NCI-H510A (cell line): ENCODE data around the gene DPY30.
"Not testable (repeated sequence)": the region's sequence is repeated elsewhere in the genome, so short reads cannot be mapped to it uniquely, and the experiment has no call there.

Source experiments
- DNase-seq: peaks from one replicate; lab custom pipeline; 2025; lab: John Stamatoyannopoulos, UW

The DPY30 gene

DNA sequence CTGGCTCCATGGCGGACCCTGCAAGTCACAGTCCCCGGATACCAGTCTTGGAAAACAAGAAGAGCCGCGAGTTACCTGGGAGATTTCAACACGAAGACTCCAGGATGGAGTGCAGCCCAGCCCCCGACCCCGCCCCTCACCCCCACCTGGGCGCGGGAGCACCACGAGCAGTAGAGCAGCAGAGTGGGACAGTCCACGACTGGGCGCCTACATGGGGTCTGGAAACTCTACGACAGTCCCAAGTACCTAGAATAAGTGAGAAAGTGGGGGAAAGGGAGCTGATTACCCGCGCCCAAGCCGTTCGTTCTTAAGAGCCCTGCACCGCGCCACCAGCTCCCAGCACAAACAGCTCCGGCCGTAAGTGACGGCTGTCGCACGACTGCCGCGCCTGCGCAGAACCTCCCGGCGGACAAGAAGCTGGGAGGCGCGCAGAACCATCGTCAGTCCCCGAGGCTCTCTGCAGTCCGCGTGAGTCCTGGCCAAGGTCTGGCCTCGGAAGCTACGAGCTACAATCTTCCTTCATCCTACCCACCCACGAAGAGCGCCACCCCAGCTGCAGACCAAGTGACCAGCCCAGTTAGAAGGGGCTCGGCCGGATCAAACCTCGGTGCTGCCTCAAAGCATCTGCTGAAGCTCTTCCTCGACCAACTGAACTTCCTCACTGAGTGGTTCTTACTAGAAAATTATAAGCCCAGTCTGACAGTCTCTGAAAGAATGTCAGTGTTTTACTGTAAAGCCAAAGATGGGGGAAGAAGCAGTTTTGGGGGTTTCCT, at the start of gene DPY30:
TSS of gene DPY30 (minus strand) at position 359 of the 773 bp plus-strand sequence. CDS start at position 10, 349 bp downstream.
- peak; percentile 89 for DNase-seq

GRCh38 chr2:32074134-32074506, 34.5 kb upstream of the DPY30 start:
- no peak for DNase-seq

GRCh38 chr2:32067549-32067948, 27.9 kb upstream of the DPY30 start:
- DNase-seq: no peak

GRCh38 chr2:32064713-32065112, 25.1 kb upstream of the DPY30 start:
- no peak for DNase-seq

DNA sequence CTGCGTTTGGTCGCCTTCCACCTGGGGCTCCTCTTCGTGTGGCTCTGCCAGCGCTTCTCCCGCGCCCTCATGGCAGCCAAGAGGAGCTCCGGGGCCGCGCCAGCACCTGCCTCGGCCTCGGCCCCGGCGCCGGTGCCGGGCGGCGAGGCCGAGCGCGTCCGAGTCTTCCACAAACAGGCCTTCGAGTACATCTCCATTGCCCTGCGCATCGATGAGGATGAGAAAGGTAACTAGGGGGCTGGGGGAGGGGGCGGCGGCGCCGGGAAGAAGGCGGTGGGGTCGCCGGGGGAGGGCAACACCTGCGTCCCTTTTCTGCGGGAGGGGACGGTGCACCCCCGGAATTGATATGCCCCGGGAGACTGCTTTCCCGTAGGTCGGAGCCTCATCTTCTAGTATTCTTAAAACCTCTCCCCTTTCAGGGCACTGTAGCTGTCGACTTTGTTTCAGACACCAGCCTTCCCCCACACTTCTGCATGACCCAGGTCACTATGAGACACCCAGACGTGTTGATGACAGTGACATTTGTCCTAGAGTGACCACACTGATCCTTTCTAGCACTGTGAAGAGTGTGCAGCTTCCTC, 24.5 kb upstream of the DPY30 start:
- no peak for DNase-seq

DNA sequence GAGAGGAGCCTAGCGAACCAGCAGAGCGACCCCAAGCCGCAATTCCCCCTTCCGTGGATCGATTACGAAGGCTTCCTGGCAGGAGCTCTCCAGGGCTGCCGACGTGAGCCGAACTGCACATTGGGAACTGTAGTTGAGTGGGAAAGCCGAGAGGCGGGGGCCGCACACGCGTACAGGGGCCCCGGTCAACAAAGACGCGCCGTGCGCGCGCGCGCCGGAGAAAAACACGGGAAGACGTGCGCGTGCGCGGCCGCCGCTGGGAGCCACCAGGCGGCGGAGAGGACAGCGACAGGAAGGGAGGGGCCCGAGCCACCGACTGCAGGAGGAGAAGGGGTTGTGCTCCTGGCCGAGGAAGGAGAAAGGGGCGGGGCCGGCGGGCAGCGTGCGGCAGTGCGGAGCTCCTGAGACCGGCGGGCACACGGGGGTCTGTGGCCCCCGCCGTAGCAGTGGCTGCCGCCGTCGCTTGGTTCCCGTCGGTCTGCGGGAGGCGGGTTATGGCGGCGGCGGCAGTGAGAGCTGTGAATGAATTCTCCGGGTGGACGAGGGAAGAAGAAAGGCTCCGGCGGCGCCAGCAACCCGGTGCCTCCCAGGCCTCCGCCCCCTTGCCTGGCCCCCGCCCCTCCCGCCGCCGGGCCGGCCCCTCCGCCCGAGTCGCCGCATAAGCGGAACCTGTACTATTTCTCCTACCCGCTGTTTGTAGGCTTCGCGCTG, 23.9 kb upstream of the DPY30 start, which contains the start of gene SPAST:
TSS of gene SPAST (plus strand) at position 247 of the 711 bp plus-strand sequence. CDS start at position 523, 276 bp downstream.
- peak; percentile 98 for DNase-seq

DNA sequence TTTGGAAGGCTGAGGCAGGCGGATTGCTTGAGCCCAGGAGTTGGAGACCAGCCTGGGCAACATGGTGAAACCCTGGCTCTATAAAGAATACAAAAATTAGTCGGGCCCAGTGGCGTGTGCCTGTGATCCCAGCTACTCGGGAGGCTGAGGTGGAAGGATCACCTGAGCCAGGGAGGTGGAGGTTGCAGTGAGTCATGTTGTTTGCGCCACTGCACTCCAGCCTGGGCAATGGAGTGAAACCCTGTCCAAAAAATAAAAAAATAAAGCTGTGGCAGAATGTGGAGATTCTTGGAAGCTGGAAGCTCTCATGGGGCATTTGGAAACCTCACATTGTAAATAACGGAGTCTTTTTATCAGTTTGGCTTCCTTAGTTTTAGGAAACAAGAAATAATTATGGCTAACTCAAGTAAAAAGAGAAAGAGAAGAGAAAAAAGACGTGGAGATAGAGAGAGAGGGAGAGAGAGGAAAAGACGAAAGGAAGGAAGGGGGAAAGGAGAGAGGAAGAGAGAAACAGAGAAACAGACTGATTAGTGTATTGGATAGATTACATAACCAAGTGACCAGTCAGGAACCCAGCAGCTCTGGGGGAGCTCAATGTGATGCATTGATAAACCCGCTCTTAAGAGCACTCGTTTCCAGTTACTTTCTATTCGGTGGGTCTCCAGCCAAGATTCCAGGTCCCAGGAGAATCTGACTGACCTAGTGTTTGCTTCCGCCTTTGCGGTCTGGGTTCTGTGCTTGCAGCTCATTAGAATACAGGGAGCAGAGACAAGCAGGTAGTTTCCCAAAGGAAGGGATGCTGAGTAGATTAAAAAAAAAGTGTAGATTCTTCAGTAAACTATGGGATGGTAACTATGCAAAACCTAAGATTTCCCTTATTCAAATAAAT, 22.6 kb upstream of the DPY30 start:
- DNase-seq: peak; percentile 14

GRCh38 chr2:32061430-32061829, 21.8 kb upstream of the DPY30 start:
- DNase-seq: no peak

DNA sequence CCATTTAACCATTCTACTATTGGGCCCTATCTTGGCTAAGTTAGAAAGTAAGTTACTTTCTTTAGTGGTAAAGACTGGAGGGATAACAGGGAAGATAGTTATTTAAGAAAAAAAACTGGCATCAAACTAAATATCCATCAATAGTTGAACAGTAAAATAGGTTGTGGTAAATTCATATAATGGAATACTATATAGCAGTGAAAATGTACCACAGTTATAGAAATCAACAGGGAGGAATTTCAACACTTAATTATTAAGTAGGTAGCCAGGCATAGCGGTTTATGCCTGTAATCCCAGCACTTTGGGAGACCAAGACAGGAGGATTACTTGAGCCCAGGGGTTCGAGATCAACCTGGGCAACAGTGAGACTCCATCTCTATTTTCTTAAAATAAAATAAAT, 20.7 kb upstream of the DPY30 start:
- no peak for DNase-seq

DNA sequence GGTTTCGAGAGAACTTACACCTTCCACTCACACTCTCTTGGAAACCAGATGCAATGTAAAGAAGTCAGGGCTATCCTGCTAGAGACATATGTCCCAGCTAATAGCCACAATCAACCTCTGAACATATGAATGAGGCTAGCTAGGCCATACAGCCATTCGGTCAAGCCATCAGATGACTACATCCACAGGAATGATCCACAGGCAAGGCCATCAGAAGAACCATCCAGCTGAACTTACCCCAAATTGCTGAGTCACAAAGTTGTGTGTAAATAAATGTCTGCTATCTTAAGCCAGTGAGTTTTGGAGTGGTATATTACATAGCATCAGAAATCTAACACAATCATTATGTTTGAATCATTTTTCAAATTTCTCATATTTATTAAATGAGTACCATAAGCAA, 18.5 kb upstream of the DPY30 start:
- no peak for DNase-seq

DNA sequence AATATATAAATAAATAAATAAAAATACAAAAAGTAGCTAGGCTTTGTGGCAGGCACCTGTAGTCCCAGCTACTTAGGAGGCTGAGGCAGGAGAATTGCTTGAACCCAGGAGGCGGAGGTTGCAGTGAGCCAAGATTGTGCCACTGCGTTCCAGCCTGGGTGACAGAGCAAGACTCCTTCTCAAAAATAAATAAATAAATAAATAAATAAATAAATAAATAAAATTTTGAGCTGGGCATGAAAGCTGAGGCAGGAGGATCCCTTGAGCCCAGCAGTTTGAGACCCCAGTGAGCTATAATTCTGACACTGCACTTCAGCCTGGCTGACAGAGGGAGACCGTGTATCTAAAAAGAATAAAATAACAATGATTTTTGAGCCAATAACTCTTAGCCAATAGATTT, 15.0 kb upstream of the DPY30 start:
- DNase-seq: not testable (repeated sequence)

- DNase-seq: no peak
Observed at GRCh38 chr2:32051836-32052439, 12.3 kb upstream of the DPY30 start.

- DNase-seq: no peak
Observed at GRCh38 chr2:32043561-32043960, 4.0 kb upstream of the DPY30 start.

- not testable (repeated sequence) for DNase-seq
Observed at GRCh38 chr2:32034198-32034887, 5.3 kb downstream of the DPY30 start.

DNA sequence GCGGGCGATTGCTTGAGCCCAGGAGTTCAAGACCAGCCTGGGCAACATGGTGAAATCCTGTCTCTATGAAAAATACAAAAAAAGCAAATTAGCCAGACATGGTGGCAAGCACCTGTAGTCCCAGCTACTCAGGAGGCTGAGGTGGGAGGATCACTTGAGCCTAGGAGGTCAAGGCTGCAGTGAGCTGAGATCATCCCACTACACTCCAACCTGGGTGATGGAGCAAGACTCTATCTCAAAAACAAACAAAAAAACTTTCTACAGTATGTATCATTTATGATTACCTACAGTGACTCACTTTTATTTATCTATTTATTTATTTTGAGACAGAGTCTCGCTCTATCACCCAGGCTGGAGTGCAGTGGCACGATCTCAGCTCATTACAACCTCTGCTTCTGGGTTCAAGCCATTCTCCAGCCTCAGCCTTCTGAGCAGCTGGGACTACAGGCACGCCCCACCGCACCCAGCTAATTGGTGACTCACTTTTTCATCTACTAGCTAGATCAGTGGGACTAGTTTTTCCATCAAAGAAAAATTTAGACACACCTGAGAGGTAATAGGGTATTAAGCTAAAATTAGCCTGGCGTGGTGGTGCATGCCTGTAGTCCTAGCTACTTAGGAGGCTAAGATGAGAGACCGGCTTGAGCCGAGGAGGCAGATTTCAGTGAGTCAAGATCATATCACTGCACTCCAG, 20.7 kb downstream of the DPY30 start:
- not testable (repeated sequence) for DNase-seq

DNA sequence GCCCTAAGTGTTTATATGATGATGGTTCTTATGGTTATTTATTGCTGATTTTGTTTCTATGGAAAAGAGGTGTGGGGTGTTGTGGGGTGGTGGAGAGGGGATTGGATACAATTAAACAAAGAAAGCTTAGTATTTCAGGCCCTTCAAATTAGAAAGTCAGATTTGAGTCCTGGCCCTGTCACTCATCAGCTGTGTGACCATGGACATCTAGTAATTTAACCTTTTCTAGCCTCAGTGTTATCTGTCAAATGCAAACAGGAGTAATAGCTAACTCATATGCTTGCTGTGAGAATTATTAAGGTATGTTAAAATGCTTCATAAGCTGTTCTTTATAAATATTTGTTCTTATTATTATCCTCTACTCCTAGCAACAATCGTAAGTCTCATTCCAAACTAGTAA, 26.7 kb downstream of the DPY30 start:
- no peak for DNase-seq

DNA sequence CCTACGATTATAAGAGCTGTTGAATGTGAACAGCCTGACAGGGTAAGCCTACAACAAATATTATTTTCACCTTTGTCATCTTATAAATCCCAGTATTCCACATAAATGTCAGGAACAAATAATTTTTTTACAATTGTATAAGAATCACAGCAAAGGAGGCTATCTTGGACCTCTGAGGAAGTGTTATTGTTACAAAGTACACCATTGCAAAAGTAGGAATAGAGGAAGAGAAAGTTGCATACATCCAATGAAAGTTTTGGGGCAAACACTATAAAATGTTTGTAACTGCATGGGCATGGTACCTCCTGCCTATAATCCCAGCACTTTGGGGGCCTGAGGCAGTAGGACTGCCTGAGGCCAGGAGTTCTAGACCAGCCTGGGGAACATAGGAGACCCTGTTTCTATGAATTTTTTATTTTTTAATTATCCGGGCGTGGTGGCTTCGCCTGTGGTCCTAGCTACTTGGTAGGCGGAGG, 28.1 kb downstream of the DPY30 start:
- DNase-seq: no peak

GRCh38 chr2:32010670-32011484, 28.7 kb downstream of the DPY30 start, which contains the start of gene MEMO1:
MEMO1 (minus strand) TSS chr2:32011008; CDS start chr2:32010247, 761 bp downstream.
- DNase-seq: peak; percentile 89

DNA sequence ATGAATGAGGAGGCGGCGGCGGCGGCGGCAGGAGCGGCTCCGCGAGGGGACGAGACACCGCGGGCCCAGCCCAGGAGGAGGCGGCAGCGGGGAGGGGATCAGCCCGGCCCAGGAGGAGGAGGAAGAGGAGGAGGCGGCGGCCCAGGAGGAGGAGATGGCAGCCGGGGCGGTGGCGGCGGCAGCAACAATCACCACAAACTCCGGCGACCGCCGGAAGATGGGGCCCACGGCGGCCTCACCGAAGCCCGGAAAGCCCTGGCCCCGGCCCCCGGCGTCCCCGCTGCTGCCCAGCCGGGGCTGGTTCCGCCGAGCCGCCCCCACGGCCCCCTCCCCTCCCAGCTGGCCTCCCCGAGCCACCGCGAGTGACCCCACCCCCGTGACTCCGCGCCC, 29.3 kb downstream of the DPY30 start:
- DNase-seq: not testable (repeated sequence)
